HCT116 (cell line): ENCODE data around the gene CC2D1B.

Source experiments
- CEBPB ChIP-seq: IDR thresholded peaks from 2 replicates; pipeline ENCODE4 v1.6.1; 2012; ENCODE audit warnings: low read depth
- EGR1 ChIP-seq: IDR thresholded peaks from 2 replicates; pipeline ENCODE4 v1.6.1; 2012; ENCODE audit warnings: low read depth
- EZH2phosphoT487 ChIP-seq: fragments of 200-600 bp; IDR thresholded peaks from 2 replicates; pipeline ENCODE4 v1.6.1; 2018; ENCODE audit warnings: antibody characterized with exemption, borderline replicate concordance
- FOSL1 ChIP-seq: IDR thresholded peaks from 2 replicates; pipeline ENCODE4 v1.6.1; 2012; ENCODE audit warnings: low read depth
- POLR2A ChIP-seq: IDR thresholded peaks from 2 replicates; pipeline ENCODE4 v1.7.0; 2011; ENCODE audit warnings: borderline replicate concordance; ENCODE audit not compliant: insufficient read depth, insufficient read length; ENCODE audit errors: extremely low read depth
- POLR2AphosphoS5 ChIP-seq: IDR thresholded peaks from 2 replicates; pipeline ENCODE4 v1.6.1; 2011; ENCODE audit warnings: mild to moderate bottlenecking, low read depth, low read length, moderate library complexity
- RAD21 ChIP-seq: IDR thresholded peaks from 2 replicates; pipeline ENCODE4 v1.6.1; 2012; ENCODE audit warnings: low read depth, mild to moderate bottlenecking
- YY1 ChIP-seq: IDR thresholded peaks from 2 replicates; pipeline ENCODE4 v1.6.1; 2011; ENCODE audit warnings: low read length, low read depth, moderate library complexity, mild to moderate bottlenecking; ENCODE audit not compliant: insufficient replicate concordance; ENCODE audit errors: extremely low read depth
- TF ChIP-seq, protein P1 (sequence below), 3 experiments: fragments of 200-600 bp in 1 of 3; sonication (generic) in 1 of 3; IDR thresholded peaks in 2 of 3; conservative IDR thresholded peaks in 1 of 3; 2 replicates each; pipeline ENCODE4 v1.5.1; 2012 to 2017; ENCODE audit warnings: low read depth in 2 of 3, low read length in 2 of 3, antibody characterized with exemption in 1 of 3, borderline replicate concordance in 1 of 3, control low read depth in 1 of 3, mild to moderate bottlenecking in 1 of 3, mixed read lengths in 1 of 3, mixed run types in 1 of 3, moderate library complexity in 1 of 3; ENCODE audit not compliant: insufficient read depth in 1 of 3
- TF ChIP-seq, protein P2 (sequence below): IDR thresholded peaks from 2 replicates; pipeline ENCODE4 v1.6.1; 2012
- TF ChIP-seq, protein P3 (sequence below): IDR thresholded peaks from 2 replicates; pipeline ENCODE4 v1.6.1; 2012; ENCODE audit warnings: low read depth

DNA sequence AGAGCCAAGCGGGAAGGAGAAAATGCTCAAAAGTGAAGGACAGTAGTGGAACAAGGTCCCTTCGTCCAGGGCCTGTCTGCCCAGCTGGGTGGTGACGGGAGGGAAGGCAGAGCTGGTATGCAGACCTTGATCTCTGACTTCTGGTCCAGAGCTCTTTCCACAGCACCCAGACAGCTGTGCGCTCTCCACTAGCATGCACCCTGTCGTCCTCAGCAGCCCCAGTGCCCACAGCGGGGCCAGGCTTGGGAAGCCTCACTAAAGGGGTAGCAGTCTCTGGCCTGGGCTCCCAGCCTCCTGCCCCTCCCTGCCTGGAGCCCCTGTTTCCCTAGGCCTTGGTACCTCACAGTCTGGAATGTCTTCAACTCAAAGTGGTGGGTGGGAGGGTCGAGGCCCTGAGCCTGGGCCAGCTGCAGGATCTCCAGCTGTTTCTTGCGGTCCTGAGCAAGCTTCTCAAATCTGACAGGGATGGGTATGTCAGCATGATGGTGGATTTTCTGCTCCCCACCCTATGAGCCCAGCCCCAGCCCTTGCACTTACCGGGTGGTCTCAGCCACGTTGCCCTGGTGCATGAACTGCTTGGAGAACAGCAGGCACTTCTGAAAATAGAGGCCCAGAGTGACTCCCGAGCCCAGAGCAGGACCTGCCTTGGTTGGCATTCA, 10.0 kb downstream of the CC2D1B start:
- TF ChIP-seq, protein P1, sequence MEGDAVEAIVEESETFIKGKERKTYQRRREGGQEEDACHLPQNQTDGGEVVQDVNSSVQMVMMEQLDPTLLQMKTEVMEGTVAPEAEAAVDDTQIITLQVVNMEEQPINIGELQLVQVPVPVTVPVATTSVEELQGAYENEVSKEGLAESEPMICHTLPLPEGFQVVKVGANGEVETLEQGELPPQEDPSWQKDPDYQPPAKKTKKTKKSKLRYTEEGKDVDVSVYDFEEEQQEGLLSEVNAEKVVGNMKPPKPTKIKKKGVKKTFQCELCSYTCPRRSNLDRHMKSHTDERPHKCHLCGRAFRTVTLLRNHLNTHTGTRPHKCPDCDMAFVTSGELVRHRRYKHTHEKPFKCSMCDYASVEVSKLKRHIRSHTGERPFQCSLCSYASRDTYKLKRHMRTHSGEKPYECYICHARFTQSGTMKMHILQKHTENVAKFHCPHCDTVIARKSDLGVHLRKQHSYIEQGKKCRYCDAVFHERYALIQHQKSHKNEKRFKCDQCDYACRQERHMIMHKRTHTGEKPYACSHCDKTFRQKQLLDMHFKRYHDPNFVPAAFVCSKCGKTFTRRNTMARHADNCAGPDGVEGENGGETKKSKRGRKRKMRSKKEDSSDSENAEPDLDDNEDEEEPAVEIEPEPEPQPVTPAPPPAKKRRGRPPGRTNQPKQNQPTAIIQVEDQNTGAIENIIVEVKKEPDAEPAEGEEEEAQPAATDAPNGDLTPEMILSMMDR (IDR thresholded peaks at IDR 0.05 in 2 of 3, conservative IDR thresholded peaks at IDR 0.05 in 1 of 3; ENCODE audit: borderline replicate concordance in 1 of 3, insufficient read depth in 1 of 3, low read depth in 2 of 3, low read length in 2 of 3): no peak
- no peak for TF ChIP-seq POLR2A
- TF ChIP-seq, protein P2, sequence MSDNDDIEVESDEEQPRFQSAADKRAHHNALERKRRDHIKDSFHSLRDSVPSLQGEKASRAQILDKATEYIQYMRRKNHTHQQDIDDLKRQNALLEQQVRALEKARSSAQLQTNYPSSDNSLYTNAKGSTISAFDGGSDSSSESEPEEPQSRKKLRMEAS: no peak
- no peak for TF ChIP-seq CEBPB
- TF ChIP-seq RAD21: no peak
- TF ChIP-seq EZH2phosphoT487: no peak
- no peak for TF ChIP-seq YY1
- TF ChIP-seq POLR2AphosphoS5: no peak
- no peak for TF ChIP-seq EGR1
- TF ChIP-seq FOSL1: no peak
- TF ChIP-seq, protein P3, sequence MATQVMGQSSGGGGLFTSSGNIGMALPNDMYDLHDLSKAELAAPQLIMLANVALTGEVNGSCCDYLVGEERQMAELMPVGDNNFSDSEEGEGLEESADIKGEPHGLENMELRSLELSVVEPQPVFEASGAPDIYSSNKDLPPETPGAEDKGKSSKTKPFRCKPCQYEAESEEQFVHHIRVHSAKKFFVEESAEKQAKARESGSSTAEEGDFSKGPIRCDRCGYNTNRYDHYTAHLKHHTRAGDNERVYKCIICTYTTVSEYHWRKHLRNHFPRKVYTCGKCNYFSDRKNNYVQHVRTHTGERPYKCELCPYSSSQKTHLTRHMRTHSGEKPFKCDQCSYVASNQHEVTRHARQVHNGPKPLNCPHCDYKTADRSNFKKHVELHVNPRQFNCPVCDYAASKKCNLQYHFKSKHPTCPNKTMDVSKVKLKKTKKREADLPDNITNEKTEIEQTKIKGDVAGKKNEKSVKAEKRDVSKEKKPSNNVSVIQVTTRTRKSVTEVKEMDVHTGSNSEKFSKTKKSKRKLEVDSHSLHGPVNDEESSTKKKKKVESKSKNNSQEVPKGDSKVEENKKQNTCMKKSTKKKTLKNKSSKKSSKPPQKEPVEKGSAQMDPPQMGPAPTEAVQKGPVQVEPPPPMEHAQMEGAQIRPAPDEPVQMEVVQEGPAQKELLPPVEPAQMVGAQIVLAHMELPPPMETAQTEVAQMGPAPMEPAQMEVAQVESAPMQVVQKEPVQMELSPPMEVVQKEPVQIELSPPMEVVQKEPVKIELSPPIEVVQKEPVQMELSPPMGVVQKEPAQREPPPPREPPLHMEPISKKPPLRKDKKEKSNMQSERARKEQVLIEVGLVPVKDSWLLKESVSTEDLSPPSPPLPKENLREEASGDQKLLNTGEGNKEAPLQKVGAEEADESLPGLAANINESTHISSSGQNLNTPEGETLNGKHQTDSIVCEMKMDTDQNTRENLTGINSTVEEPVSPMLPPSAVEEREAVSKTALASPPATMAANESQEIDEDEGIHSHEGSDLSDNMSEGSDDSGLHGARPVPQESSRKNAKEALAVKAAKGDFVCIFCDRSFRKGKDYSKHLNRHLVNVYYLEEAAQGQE: no peak
